GM12891 (cell line): ENCODE measurements around the gene HDAC4.

Experiments
- POLR2A ChIP-seq: IDR thresholded peaks from 2 replicates; pipeline ENCODE4 v1.6.1; 2011; ENCODE audit warnings: low read depth, low read length, control low read depth
- POLR2AphosphoS5 ChIP-seq: IDR thresholded peaks from 2 replicates; pipeline ENCODE4 v1.6.1; 2011; ENCODE audit warnings: low read depth, low read length, control low read depth
- TAF1 ChIP-seq: IDR thresholded peaks from 2 replicates; pipeline ENCODE4 v1.6.1; 2011; ENCODE audit warnings: low read depth, low read length, control low read depth

DNA sequence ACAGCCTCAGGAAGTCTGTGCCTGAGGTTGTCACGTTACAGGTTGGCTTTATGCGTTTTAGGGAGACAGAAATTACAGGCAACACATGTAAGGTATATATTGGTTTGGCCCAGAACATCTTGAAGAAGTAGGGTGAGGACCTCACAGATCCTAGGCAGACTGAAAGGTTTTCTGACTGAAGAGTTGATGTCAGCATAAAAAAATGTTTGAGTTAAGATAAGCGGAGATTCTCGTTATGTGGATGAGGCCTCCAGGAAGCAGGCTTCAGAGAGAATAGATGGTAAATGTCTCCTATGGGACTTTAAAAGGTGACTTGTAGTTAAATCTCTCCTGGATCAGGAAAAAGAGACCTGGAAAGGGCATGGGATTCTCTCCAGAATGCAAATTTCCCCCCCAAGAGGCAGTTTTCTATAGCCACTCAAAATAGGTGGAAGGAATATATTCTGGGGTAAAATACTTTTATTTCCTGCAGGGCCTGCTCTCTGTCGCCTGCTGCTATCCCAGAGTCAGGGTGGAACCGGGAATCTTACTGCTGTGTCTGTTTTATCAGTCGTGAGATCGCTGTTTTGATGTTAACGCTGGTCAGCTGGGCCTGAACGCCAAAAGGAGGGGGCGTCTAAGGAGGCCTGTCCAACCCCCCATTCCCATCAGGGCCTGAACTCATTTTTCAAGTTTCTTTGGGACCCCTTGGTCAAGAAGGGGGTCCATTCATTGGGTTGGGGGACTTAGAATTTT, 171.1 kb downstream of the HDAC4 start:
- no peak for TF ChIP-seq TAF1
- TF ChIP-seq POLR2AphosphoS5, result no peak
- no peak for TF ChIP-seq POLR2A
